Measurements from ENCODE around the gene PTDSS2.
A peak's percentile ranks its signal among the peaks of the same experiment; 100 is the strongest.

Gene PTDSS2

DNA sequence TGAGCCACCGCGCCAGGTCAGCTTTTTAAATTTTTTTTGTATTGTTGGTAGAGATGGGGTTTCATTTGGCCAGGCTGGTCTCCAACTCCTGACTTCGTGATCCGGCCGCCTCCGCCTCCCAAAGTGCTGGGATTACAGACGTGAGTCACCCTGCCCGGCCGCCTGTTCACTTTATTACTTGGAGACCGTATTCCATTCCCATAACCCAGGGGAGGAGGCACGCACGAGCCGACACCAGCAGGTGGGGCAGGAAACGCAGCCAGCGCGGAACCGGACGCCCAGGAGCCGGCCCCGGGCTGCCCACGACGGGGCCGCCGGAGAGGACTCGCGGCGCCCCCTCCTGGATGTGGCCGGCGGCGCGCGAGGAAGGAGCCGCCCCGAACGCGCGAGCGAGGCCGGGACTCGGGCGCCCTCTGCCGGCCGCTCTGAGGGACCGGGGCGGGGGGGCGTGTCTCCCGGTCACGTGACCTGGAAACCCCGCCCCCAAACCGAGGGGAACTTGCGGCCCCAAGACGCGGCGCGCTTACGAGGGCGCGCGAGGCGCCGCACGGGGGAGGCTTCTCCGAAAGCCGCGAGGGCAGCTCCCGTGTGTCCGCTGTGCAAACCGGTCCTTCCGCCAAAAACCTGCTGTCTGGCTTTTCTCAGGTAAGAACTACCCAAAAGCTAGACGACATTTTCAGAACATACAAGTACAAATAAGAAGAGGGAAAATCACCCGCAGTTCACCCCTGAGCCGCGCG is 68.6 kb downstream of the PTDSS2 start:
- Mint-ChIP-seq H3K36me3 (no peaks in the 10 kb centered on the region), H3K27me3 (no peaks in the 10 kb centered on the region)

DNA sequence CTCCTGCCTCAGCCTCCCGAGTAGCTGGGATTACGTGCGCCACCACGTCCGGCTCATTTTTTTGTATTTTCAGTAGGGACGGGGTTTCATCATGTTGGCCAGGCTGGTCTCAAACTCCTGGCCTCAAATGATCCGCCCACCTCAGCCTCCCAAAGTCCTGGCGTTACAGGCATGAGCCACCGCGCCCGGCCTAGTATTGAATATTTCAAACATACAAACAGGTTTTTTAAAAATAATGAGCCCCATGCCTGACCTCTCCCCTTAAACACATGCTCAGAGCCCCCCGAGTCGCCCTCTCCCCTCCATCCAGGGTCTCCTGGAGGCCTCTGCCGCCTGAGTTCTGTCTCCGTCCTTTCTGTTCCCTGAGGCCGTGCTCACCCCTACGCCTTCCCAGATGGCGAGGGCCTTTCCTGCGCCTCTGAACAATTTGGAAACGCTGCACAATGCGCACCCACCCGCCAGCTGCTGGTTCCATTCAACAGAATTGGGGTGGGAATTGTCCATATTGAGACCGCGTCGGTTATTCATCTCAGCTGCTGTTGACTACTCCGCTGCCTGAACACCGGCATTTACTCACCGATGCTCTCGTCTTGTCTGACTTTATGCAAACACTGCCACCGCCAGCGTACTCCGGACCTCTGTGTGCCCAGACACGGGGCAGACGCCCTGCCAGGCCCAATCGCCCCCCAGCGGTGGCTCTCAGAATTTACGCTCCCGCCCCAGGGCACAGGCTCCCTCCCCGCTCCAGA is 70.5 kb downstream of the PTDSS2 start:
- Mint-ChIP-seq H3K36me3 (no peaks in the 10 kb centered on the region), H3K4me3 (no peak overlapping the region), H3K27me3 (no peaks in the 10 kb centered on the region), H3K9me3 (ENCODE audit: low read depth) (no peaks in the 10 kb centered on the region), H3K4me1 (ENCODE audit: low read depth) (peaks cover 5% of the 10 kb centered on the region), H3K27ac (no peak overlapping the region)

More for the DNA sequence above, 68.6 kb downstream of the PTDSS2 start:
- Mint-ChIP-seq H3K9me3 (ENCODE audit: low read depth) (no peaks in the 10 kb centered on the region), H3K4me1 (ENCODE audit: low read depth) (peaks cover 5% of the 10 kb centered on the region), H3K4me3 (peak overlapping the region; percentile 74), H3K27ac (peak overlapping the region; percentile 79)

DNA sequence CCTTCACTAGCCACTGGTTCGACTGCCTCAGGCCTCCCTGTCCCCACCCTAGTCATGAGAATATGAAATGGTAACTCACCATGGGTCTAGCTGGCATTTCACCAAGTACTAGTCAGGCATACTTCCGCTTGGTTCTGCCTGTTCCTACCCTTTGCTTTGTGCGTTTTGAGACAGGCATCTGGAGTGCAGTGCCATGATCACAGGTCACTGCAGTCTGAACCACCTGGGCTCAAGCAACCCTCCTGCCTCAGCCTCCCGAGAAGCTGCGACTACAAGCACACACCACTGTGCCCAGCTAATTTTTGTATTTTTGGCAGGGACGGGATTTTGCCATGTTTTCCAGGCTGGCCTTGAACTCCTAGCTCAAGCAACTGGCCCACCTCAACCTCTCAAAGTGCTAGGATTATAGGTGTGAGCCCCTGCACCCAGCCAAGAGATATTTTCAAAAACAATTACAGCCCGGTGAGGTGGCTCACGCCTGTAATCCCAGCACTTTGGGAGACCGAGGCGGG is 71.2 kb downstream of the PTDSS2 start:
- H3K27ac Mint-ChIP-seq = no peak overlapping the region
- H3K27me3 Mint-ChIP-seq = no peaks in the 10 kb centered on the region
- H3K9me3 Mint-ChIP-seq (ENCODE audit: low read depth) = no peaks in the 10 kb centered on the region
- H3K36me3 Mint-ChIP-seq = no peaks in the 10 kb centered on the region
- no peak overlapping the region for H3K4me3 Mint-ChIP-seq
- H3K4me1 Mint-ChIP-seq (ENCODE audit: low read depth) = peaks cover 5% of the 10 kb centered on the region

DNA sequence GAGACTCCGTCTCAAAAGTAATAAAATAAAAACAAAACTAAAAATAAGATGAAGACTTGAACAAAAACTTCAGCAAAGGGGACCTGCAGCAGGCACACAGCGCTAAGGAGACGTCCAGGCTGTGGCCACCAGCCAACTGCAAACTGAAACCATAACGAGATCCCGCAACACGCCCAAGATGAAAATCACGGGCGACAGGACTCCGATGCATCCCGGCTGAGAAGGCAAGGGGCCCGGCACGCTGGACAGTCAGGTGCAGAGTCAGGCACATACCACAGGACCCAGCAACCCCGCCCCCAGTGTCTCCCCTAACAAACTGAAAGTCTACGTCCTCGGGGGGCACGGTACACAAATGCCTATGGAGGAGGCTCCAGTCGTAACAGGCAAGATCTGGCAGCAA is 76.1 kb downstream of the PTDSS2 start:
- no peaks in the 10 kb centered on the region for H3K36me3 Mint-ChIP-seq
- H3K27me3 Mint-ChIP-seq = no peaks in the 10 kb centered on the region
- no peak overlapping the region for H3K27ac Mint-ChIP-seq
- no peak overlapping the region for H3K4me3 Mint-ChIP-seq
- no peaks in the 10 kb centered on the region for H3K9me3 Mint-ChIP-seq (ENCODE audit: low read depth)
- H3K4me1 Mint-ChIP-seq (ENCODE audit: low read depth) = no peaks in the 10 kb centered on the region

DNA sequence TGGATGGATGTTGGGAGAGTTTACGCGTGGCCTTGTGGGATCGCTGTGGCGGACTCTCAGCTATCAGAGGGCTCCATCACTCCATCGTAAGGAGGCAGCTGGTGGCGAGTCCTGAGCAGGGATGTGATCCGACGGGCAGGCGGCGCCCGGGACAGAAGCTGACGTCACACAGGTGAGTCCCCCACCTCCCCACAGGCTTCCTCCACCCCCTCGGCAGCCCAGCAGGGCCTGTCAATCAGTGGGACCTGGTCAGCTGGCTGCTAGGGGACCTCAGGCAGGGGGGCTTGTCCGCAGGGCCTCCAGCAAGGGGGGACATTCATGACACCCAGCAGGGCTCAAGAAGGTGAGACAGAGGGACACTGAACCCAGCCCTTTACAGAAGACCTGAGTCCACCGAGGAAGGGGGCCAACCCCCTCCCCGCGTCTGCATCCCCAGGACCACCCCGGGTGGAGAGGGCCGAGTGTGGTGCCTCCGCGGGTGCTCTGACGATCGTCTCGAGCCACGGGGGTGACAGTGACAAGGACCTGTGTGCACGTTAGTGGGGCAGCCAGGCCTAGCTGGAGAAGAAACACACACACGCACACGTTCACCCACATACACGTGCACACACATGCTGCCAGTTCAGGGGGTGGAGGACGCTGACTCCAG is 78.2 kb downstream of the PTDSS2 start:
- Mint-ChIP-seq H3K4me1 (ENCODE audit: low read depth) (no peaks in the 10 kb centered on the region), H3K36me3 (no peaks in the 10 kb centered on the region), H3K27ac (no peak overlapping the region)

DNA sequence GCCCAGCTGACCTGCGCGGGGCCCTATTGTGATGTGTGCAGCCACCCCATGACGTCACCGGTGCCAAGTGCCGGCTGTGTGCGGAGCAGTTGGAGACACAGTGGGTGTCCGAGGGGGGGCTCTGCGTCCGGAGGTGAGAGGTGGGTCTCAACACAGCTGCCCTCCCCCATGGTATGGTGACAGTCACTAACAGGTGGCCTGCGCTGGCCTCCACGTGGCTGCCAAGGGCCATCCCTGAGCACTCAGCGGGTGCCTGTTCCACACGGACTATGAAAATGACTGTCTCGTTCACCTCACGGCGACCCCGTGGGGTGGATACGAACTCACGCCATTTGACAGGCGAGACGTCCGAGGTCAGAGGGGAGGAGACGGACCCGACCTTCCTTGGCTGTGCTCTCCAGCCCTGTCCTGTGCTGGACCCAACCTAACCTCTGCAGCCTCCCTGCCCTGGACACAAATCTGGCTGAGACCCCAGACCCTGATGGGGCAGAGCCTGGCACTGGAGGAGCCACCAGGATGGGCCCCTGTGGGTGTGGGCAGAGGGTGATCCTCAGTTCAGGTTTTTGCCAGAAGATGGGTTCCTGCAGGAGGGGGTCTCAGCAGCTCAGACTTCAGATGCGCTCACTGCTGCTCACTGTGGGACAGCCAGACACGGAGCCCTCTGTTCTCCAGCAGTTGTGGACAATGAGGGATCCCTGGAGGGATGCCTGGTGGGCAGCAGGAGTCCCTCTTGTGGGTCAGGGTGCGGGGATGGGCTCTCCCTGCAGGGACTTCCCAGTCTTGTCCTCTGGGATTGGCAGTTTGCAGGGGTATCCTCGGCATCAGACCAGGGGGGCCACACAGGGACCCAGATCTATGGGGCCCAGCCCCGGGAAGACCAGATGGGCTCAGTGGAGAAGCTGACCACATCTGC is 79.0 kb downstream of the PTDSS2 start:
- Mint-ChIP-seq H3K36me3 (no peaks in the 10 kb centered on the region), H3K4me1 (ENCODE audit: low read depth) (peaks cover 3% of the 10 kb centered on the region), H3K27me3 (no peaks in the 10 kb centered on the region), H3K9me3 (ENCODE audit: low read depth) (no peaks in the 10 kb centered on the region), H3K4me3 (no peak overlapping the region), H3K27ac (no peak overlapping the region)

More for the DNA sequence above, 78.2 kb downstream of the PTDSS2 start:
- Mint-ChIP-seq H3K9me3 (ENCODE audit: low read depth) (no peaks in the 10 kb centered on the region), H3K4me3 (no peak overlapping the region), H3K27me3 (no peaks in the 10 kb centered on the region)

DNA sequence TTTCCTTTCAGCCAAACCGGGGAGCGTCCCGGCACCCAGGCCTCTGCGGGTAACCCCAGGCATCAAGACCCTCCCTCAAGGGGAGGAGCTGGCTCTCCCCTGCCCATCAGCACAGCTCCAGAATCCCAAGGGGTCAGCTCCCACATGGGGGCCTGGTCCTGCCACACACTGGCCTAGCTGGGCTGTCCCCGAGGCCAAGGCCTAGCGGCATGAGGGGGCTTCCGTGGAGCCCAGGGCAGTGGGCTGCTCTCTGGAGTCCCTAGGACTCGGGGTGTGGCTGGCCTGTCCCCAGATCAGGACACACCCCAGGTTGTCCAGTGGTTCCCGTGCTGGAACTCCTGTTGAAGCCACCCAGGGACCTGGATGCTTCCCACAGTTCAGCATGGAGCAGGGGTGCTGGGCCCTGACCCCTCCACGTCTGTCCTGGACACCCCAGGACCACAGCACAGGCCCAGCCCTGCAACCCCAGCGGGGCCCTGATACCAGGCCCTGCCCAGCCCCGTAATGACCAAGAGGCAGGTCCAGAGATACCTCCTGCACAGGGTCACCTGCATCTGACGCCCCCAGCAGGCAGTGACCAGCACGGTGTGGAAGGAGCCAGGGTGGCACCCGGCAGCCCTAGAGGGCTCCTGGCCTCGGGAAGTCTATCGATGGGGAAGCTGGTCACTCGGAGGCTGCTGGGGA is 79.8 kb downstream of the PTDSS2 start:
- H3K27ac Mint-ChIP-seq = no peak overlapping the region
- peaks cover 3% of the 10 kb centered on the region for H3K4me1 Mint-ChIP-seq (ENCODE audit: low read depth)
- H3K36me3 Mint-ChIP-seq = no peaks in the 10 kb centered on the region
- no peaks in the 10 kb centered on the region for H3K9me3 Mint-ChIP-seq (ENCODE audit: low read depth)
- no peak overlapping the region for H3K4me3 Mint-ChIP-seq
- no peaks in the 10 kb centered on the region for H3K27me3 Mint-ChIP-seq

DNA sequence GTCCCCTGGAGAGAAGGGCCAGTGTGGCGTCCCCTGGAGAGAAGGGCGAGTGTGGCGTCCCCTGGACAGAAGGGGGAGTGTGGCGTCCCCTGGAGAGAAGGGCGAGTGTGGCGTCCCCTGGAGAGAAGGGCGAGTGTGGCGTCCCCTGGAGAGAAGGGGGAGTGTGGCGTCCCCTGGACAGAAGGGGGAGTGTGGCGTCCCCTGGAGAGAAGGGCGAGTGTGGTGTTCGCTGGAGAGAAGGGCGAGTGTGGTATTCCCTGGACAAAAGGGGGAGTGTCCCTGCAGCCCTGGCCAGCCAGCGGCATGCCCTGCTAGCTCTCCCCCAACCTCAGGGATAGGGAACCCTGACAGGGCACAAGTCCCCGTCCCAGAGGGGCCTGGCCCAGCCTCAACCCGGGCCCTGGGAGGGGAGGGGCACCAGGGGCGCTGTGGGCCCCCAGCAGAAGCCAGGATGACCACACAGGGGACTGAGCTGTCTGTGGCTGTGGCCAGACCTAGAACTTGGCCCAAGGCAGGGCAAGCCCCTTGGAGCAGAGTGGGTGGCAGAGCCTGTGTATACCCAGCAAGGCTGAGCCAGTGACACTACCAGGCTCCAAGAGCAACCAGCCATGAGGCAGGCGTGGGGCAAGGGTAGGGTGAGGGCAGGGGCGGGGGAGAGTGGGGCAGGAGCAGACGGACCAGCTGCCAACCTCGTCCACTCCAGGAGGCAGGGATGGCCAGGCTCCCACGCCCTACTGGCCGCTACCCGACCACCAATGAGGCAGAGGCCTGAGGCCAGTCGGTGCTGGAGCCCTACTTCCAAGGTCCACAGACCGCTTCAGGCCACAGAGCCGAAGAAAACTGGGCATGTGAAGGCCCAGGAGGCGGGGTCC is 81.1 kb downstream of the PTDSS2 start:
- no peaks in the 10 kb centered on the region for H3K36me3 Mint-ChIP-seq

DNA sequence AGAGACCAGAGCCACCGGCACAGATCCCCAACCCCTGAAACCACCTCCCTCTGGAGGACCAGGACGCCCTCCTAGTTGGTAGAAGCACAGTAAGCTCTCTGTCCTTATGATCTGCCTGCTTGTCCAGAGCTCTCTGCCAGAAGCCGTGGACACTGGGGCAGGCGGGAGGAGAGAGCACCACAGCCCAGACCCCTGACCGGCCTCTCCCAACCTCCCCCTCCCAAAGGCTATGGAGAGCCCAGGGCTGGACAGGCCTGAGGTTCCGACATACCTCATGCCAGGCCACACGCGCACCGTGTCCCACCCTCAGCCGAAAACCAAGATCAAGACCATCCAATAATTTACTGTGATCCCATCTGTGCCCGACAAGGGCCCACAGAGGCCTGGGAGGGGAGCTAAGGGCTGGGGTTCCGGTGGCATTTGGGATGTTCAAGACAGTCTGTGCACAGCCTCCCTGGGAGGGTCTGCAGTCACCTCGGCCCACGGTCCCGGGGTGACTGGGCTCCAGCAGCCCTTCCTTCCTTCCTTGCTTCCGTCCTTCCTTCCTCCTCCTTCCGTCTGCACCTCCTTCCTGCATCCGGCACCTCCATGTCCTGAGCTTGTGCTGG is 81.9 kb downstream of the PTDSS2 start:
- Mint-ChIP-seq H3K27ac (no peak overlapping the region), H3K36me3 (no peaks in the 10 kb centered on the region), H3K9me3 (ENCODE audit: low read depth) (no peaks in the 10 kb centered on the region), H3K4me1 (ENCODE audit: low read depth) (peaks cover 6% of the 10 kb centered on the region), H3K27me3 (no peaks in the 10 kb centered on the region), H3K4me3 (no peak overlapping the region)

More for the DNA sequence above, 81.1 kb downstream of the PTDSS2 start:
- peaks cover 5% of the 10 kb centered on the region for H3K4me1 Mint-ChIP-seq (ENCODE audit: low read depth)
- H3K9me3 Mint-ChIP-seq (ENCODE audit: low read depth) = no peaks in the 10 kb centered on the region
- no peak overlapping the region for H3K27ac Mint-ChIP-seq
- H3K4me3 Mint-ChIP-seq = no peak overlapping the region
- H3K27me3 Mint-ChIP-seq = no peaks in the 10 kb centered on the region

DNA sequence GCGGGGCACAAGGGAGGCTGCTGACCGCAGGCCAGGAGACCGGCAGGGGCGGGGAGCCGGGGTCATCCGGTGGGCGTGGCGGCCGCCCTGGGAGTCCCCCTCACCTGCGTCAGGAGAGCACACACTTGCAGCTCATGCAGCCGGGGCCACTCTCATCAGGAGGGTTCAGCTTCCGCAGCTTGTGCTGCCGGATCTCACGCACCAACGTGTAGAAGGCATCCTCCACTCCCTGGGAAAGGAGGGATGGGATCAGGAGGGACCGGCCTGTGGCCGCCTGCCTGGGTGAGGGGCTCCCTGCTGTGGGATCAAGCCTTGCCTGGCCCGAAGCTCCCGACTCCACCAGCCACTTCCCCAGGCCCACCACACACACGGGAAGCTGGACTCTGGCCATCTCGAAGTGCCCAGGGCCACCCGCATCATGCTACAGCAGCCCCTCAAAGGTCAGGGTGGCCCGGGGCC is 82.5 kb downstream of the PTDSS2 start:
- Mint-ChIP-seq H3K36me3 (no peaks in the 10 kb centered on the region), H3K4me3 (no peak overlapping the region), H3K9me3 (ENCODE audit: low read depth) (no peaks in the 10 kb centered on the region), H3K27ac (no peak overlapping the region), H3K27me3 (no peaks in the 10 kb centered on the region), H3K4me1 (ENCODE audit: low read depth) (peaks cover 6% of the 10 kb centered on the region)

DNA sequence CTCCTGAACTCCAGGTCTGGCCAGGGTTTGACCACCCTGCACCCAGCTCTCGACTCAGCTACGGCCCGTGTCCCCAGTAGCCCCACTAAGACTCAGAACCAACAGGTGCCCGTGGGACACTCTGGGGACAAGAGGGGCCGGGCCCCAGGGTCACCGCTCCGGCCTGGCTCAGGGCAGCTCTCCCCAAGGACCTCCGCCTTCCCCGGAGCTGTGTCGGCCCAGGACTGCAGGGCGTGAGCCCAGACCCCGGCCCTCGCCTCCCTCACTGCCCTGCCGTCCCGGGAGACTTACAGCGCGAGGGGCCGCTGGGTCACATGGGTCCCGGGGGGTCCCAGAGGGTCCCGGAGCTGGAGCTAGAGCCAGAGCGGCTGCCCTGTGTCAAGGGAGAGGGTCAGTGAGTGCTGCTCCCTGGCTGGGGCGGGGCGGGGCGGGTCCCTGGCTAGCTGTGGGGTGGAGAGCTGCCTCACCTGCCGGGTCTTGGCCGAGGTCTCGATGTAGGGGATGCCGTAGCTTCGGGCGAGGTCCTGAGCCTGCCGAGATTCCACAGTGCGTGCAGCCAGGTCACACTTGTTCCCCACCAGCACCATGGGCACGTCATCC is 83.0 kb downstream of the PTDSS2 start:
- Mint-ChIP-seq H3K27me3 (no peaks in the 10 kb centered on the region), H3K27ac (no peak overlapping the region), H3K4me3 (no peak overlapping the region), H3K36me3 (no peaks in the 10 kb centered on the region), H3K9me3 (ENCODE audit: low read depth) (no peaks in the 10 kb centered on the region), H3K4me1 (ENCODE audit: low read depth) (peaks cover 10% of the 10 kb centered on the region)

DNA sequence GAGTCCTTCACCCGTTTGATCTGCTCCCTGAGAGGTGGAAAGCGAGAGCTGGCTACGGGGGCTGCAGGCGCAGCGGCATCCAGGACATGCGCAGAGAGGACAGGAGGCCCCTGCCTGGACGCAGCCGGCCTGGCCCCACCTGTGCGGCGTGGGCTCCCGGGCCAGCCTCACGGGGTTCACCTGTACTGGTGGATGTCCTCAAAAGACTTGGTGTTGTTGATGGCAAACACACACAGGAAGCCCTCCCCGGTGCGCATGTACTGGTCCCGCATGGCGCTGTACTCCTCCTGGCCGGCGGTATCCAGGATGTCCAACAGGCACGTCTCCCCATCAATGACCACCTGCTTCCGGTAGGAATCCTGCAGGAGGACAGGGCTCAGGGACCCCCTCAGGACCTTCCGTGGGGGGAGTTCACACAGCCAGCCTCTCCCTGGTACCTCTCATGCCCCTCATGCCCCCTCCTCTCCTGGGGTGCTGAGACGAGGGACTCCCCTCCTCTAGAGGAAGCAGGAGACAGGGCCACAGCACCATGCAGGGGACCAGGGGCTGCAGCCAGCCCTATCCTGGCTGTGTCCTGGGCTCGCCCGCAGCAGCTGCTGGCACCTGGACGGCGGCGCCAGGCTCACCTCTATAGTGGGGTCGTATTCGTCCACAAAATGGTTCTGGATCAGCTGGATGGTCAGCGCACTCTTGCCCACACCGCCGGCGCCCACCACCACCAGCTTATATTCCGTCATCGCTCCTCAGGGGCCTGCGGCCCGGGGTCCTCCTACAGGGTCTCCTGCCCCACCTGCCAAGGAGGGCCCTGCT is 83.7 kb downstream of the PTDSS2 start:
- Mint-ChIP-seq H3K27ac (no peak overlapping the region), H3K27me3 (no peaks in the 10 kb centered on the region), H3K4me1 (ENCODE audit: low read depth) (peaks cover 12% of the 10 kb centered on the region), H3K36me3 (no peaks in the 10 kb centered on the region), H3K9me3 (ENCODE audit: low read depth) (no peaks in the 10 kb centered on the region), H3K4me3 (peak overlapping the region; percentile 44)
